ENCODE results near the gene GFY.

DNA sequence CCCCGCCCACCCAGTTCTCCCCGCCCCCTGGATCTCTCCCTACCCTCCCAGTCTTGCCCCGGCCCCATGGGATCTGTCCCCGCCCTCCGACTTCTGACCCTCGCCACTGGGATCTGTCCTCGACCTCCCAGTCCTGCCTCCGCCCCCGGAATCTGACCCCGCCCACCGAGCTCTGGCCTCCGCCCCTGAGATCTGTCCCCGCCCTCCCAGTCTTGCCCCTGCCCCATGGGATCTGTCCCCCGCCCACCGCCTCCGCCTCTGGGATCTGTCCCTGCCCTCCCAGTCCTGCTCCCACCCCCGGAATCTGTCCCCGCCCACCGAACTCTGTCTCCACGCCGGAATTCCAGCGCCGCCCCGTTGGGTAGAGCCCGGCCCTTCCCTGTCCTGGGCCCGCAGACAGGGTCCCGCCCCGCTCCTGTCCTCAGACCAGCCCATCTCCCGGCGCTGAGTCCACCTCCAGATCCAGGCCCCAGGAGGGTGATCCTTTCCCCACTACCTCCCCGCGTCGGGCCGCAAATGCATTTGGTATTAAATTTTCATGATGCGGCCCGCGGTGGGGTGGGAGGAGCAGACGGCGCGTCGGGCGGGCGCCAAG, 17.7 kb downstream of the GFY start:
- TF ChIP-seq, protein P1, sequence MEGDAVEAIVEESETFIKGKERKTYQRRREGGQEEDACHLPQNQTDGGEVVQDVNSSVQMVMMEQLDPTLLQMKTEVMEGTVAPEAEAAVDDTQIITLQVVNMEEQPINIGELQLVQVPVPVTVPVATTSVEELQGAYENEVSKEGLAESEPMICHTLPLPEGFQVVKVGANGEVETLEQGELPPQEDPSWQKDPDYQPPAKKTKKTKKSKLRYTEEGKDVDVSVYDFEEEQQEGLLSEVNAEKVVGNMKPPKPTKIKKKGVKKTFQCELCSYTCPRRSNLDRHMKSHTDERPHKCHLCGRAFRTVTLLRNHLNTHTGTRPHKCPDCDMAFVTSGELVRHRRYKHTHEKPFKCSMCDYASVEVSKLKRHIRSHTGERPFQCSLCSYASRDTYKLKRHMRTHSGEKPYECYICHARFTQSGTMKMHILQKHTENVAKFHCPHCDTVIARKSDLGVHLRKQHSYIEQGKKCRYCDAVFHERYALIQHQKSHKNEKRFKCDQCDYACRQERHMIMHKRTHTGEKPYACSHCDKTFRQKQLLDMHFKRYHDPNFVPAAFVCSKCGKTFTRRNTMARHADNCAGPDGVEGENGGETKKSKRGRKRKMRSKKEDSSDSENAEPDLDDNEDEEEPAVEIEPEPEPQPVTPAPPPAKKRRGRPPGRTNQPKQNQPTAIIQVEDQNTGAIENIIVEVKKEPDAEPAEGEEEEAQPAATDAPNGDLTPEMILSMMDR (IDR thresholded peaks at IDR 0.05), result no peak
- peak in 1 of 2 donors; percentile 14 for TF ChIP-seq POLR2A (IDR thresholded peaks at IDR 0.05)

Measured in adrenal gland (tissue), 5 donors.